Epidermal melanocyte (primary cell): ENCODE results near the gene FCN1.

ENCODE experiments used
- DNase-seq: peaks from one replicate; pipeline ENCODE4 v3.0.0; 2011; ENCODE audit warnings: low spot score; ENCODE audit not compliant: insufficient read length

The FCN1 gene

DNA sequence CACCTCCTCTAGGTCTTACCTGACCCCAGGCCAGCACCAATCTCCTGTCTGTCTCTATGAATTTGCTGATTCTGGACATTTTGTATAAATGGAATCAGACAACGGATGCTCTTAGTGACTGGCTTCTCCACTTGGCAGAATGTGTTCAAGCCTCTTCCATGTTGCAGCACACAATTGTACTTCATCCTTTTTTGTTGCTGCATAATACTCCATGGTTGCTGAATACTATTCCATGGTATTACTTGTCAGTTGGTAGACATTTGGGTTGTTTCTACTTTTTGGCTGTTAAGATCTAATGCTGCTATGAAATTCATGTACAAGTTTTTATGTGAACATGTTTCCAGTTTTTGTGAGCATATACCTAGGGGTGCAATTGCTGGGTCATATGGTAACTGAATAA lies 34.3 kb upstream of the FCN1 start:
- no peak for DNase-seq

DNA sequence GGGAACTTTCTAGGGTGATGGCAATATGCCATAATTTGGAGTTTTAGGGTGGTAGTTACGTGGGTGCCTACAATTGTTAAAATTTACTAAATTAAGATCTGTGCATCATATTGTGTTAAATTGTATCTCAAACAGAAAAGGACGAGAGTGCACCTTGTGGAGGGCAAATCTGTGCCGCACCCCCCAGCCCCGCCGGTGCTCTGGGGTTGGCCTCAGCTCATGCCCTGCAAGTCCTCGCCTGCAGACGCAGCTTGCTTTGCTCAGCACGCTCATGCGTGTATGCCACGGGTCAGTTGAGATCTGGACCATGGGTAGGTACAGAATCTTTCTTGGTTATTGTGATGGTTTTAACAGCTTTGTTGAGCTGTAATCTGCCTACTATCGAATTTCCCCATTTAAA lies 33.7 kb upstream of the FCN1 start:
- DNase-seq: no peak

DNA sequence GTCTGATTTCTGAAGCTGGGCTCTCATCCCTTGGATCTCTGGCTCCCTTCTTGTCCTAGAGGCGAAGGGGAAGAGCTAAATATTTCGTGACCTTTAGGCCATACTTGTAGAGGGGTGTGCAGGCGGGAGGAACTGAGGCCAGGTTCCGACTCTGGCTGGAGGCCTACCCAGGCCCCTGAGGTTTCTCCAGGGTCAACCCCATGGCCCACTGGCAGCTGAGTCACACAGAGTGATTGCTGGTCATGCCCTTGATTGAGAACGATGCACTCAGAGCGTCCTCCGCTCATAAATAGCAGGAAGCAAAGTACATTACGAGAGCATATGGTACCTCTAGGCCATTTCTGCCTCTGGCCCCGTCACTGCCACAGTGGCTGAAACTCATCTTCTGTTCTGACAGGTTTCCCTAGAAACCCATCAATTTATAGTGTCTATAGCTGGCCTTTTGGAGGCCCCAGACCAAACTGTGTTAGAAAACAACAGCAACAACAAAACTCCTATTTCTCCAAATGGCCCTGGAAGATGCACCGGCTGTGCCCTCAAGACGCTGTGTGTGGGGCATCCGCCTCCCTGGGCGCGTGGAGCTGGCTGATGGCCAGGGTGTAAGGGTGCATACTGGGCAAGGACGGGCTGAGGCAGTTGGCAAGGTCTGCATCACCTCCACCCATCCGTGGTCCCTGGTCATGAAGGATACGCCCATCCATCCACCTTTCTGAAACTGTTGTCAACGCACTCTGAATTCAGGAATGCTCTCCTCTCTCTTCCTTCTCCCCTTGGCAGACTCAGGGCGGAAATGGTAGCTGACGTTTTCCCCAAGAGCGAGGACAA lies 32.9 kb upstream of the FCN1 start:
- no peak for DNase-seq

DNA sequence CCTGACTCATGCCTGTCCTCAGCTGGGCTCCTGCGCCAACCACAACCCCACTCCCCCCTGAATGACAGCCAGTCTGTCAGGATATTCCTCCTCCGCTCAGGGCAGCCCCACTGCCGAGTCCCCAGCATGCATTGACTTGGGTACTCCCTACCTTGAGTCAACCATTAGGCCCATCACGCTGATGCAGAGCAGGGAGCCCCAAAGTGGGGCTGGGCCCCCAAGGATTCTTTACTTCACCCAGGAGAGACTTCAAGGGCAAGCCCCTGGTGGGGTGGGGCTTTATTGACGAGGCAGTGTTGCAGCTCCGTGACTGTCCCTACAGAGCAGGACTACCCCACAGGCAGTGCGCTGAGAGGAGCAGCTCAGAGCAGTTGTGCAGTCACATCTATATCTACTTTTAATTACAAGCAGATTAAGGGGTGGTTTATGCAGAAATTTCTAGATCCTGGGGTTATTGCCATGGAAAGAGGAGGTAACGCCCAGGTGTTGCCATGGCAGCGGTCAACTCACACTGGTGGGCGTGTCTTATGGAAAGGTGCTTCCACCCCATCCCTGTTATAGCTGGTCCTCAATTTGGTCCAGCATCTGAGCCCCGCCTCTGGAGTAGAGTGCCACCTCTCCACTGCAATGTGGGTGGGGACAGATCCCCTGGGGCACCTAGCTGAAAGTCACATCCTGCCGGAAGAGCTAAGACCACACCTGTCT lies 32.1 kb upstream of the FCN1 start:
- no peak for DNase-seq

DNA sequence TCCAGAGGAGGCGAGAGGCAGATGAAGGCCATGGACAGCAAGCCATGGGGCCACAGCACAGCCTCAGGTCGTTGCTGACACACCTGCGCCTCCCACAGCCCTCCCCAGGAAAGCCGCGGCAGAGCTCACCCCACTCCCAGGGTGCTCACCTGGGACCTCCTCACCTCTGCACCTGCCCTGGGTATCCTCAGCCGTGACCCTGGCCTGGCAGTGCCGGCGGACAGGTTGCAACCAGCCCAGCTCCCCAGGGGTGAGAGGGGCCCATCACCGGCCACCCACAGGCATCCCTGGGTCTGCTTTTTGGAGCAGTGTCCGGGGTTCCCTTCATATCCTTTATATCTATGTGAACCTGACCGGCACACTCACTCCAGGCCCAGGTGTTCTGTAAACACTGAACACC lies 30.4 kb upstream of the FCN1 start:
- no peak for DNase-seq

DNA sequence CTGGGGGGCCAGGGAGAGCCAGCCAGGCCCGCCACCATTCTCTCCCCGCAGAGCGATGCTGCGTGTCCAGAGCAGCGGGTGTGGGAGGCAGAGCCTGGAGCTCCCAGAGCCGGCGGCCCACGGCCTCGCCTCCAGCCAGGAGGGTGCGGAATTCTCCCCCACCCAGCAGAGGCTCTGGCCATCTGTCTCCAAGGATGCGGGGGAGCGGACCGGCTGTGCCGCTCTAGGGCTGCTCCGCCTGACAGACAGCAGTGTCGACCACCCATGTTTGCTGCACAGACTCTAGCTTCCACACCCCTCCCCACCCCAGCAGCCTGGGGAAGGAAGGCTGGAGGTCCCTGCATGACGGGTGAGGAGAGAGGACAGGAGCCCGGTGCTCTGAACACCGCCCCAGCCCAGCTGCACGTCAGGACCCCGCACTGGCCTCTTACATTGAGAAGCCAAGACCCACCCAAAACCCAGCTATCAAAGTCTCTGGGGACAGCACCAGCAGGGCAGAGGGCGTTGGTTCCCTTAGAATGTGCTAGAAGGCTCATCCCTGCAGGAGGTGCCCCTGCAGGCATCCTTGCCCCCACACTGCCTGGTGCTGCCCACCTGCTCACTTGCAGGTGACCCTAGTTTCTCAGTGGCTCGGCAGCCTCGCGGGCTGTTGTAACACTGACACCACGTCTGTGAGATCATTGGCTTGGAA lies 29.7 kb upstream of the FCN1 start:
- DNase-seq: no peak

DNA sequence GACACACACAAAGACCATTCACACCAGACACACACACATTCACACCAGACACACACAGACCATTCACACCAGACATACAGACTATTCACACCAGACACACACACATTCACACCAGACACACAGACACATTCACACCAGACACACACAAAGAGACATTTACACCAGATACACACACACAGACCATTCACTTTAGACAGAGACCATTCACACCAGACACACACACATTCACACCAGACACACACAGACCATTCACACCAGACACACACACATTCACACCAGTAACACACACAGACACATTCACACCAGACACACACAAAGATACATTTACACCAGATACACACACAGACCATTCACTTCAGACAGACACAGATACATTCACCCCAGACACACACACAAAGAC lies 29.0 kb upstream of the FCN1 start:
- no peak for DNase-seq

DNA sequence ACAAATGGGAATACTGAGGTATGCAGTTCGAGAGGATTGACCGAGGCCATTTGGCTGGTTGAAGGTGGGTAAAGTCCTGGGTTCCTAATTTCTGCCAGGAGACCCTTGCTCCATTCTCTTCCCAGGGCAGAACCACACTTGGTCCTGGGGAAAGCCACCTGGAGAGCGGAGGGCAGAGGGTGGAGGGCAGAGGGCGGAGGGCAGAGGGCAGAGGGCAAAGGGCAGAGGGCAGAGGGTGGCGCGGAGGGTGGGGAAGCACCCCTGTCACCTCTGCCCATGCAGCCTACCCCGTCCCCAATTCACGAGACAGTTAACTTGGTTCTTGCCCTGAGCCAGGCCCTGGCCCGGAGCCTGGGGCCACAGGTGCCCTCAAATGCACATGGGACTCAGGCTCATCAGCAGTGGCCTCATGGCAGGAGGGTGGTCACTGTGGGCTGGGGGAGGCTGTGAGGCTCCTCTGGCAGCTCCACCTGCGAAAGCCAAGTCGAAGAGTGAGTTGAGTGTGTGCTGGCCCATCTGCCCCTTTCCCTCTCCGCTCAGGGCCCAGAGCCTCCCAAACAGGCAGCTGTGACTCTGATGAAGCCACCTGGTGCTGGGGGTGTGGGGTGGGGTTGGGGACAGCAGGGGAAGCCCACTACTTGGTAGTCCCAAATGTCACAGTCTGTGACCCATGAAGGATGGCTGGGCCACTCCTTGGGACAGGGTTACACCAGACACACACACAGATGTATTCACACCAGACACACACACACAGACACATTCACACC lies 28.0 kb upstream of the FCN1 start:
- DNase-seq: no peak

DNA sequence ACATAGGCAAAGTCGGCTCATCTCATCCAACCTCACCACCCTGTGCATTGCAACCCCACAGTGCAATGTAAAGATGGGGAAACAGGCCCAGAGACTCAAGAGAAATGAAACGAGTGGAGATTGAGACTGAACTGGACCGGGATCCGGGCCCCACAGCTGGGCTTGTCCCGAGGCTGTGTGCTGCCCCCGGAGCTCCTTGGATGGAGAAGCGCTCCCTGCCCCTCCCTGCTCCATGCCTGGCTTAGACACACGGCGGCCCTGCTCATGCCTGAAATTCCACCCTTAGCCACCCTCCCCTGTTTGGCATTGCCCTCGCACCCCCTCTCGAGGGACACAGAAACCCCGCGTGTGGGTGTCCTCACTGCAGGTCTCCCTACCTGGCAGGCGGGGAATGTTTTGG lies 27.2 kb upstream of the FCN1 start:
- no peak for DNase-seq

DNA sequence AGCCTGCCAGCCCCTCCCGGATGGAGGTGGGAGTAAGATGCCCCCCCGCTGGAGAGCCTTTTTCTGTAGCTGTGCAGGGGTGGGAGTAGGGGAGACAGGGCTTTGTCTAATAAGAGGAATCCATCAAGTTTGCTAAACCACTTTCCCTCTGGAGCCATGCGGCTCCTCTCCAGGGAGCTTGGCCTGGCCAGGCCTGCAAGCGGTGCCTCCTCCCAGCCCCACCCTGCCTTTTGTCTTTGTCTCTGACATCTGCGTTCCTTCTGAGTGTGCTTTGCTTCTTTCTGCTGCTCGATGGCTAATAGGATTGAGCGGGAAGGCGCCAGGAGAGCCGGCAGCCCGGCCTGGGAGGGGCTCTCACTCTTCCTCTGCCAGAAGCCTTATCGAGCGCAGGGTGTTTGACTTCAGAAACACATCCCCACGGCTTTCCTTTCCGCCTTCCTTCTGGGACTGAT lies 26.7 kb upstream of the FCN1 start:
- no peak for DNase-seq

DNA sequence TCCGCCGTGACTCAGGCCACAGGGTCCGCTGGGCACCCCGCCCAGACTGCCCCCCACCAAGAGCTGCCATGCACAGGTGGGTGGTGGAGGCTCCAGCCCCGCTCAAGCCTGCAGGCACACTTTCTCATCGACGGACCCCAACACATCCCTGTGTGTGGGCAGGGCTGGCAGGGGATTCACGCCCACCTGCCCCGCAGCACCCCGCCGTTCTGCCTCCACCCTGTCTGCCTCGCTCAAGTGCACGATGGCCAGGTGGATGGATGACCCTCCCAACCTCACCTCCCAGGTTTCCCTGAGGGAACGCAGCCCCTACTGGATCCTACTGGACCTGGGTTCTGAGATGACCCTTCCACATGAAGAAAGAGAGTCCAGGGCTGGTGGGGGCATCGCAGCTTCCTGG lies 26.1 kb upstream of the FCN1 start:
- DNase-seq: no peak

DNA sequence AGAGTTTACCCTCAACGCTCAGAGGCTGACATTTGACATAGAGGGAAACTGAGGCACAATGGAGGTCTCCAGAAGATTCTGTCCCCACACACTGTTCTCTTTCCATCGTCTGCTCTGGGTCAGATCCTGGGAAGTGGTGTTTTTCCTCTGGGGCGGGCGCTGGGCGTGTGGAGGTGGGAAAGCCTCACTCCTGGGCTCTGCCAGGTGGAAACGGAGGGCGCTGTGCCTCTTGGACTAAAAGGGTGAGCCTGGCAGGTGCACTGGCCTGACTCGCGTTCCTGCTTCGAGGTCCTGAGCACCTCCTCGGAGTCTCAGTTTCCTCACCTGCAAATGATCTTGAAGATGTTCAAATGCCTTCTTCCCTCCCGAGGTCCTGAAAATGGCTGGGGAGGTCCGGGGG lies 25.7 kb upstream of the FCN1 start:
- no peak for DNase-seq

DNA sequence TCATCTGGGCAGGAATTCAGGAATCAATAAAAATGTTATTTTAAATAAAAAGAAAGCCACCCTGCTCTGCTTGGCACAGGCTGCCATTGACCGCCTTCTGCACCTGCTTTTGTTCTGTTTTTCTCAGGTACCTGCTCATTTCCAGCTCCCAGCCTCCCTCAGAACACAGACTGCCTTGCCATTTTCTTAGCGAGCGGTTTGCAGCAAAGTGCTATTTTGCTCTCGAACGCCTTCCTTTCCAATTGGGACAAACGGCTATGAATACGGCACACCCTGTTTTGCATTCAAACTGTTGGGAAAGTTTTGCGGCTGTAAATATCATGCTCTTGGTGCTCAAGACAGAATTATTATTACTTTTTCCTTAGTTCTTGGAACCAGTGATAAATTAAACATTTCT lies 25.1 kb upstream of the FCN1 start:
- no peak for DNase-seq

DNA sequence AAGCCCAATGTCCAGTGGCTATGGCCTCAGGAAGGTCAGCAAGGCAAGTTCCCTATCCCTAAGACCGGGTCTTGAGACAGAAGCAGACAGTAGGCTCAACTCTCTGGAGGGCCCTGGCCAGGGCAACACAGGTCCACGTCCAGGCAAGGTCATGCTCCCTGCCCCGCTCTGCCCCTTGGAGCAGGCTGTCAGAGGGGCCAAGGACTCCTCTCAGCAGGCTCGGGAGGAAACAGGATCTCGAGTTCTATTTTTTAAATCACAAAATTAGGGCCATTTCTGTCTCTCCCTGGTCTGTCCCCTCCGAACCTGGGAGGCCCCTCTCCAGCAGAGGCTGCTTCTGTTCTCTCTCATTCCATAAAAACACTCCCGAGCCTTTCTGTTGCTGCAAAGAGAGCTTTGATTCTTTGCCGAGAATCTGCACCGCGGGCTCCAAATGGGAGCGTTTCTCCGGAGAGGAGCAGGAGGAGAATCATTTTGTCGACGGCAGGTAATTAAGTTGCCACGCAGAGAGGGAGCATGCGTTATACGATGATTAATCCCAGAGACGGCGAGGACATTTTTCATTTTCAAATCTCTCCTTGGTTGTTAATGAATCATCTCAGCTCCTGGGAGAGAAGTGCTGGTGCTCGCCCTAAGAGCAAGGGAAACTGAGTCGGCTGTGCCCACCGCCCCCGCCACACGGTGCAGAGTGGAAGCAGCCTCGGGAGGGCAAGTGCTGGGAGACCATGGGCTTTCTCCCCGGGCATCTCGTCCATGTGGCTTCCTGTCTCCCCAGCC lies 24.5 kb upstream of the FCN1 start:
- DNase-seq: no peak

DNA sequence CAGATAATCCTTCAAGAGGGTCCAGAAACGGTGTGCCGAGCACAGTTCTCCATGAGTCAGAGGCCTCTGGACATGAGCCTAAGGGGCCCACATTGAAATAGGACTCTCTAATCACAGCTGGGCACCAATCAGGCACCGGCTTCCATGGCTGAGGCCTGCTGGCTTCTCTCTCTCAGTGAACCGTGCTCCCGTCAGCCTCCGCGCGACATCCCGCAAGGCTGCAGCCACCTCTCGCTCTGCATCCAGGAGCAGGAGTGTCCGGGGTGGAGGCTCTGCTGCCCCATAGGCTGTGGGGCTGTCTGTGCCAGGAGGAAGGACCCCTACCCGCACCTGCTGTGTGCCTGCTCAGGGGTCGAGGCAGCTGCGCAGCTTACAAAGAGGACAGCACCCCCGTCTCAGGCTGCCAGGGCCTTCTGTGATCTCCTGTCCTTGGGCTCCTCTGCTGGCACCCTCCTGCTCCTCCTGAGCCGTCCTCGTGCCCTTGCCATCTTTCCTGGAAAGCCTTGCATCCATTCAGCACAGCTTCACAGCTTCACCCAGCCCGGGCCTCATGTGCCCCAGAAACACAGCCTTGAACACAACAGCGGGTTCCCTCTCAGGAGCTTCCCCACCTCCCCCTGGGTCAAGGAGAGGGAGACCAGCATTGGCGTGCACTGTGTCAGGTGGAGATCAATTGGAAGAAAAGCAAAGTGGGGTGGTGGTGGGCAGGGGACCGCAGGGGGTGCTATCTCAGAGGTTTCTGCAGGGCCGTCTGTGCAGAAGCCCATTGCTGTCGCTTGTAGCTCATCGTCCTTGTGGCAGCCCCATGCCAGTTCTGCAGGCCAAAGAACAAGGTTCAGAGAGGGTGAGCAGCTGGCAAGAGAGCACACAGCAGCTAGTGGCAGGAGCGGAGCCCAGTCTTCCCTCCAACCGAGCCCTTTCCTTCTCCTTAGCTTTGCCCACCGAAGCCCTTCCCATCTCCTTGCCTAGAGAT lies 22.8 kb upstream of the FCN1 start:
- no peak for DNase-seq

DNA sequence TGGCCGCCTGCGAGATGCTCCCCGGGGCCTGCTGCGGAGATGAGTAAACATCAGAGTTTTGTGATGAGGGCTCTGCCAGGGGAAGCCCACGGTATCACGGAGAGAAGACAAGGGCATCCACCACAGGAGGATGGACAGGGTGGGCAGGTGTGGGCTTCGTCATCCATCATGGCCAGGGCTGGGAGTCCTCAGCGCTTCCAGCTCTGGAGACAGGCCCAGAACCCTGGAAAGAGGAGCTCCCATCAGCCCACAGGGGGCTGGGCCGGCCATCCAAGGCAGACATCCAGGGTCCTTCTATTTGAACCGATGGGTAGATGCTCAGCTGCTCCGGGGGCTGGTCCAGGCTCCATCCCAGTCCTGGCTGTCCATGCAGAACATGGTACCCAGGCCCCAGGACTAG lies 22.1 kb upstream of the FCN1 start:
- DNase-seq: no peak

DNA sequence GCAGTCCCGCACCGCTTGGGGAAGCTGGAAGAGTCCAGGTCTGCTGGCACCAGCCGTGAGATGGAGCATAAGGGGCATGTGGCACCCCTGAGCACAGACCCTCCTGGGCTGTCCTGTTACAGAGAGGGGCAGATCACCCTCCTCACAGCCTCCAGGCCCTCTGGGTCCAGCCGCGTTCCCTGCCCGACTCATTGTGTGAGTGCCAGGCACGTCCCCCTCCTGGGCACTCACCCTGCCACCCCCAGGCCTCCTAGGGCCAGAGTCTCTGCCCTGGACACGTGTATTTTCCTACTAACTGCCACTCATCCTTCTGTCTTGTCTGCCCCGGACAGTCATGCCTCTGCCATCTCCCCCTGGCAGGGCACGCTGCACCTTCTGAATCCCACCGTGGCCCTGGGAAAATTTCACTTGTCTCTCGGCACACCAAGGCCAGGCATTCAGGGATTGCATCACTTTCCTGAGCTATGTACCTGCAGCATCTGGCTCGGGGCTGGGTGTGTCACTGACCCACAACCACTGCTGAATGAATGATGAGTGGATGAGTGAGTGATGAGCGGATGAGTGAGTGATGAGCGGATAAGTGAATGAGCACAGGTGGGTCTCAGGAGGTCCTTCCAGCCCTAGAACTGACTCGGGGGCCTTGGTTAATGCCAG lies 21.5 kb upstream of the FCN1 start:
- no peak for DNase-seq

DNA sequence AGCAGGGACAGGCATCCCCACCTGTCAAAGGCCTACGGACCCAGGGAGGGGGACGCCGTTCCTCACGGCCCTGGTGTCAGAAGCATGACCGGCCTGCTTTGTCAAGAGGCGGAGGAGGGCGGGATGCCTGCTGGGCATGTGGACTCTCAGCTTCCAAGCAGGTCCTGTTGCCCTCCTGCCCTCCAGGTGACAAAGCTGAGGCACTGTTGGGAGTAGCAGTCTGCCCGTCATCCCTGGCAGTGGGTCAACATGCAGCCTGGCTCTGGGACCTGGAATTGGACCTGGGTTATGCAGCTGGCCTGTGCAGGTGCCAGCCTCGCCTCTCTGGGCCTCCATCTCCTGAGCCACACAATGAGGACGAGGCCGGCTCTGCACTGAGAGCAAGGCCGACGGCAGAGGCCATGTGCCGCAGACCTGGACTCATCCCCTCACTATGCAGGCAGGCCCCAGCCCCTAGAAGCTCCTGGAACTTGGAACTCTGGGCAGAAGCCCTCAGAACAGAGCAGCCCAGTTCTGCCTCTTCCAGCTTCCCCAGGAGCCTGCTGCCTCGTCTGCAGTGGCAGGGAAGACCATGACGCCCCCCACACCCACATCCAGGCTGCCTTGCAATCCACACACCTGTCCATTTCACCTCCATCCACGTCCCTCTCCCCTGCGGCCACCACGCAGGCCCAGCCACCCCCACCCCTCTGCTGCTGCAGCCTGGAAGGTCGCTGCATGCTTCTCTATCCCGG lies 20.8 kb upstream of the FCN1 start:
- no peak for DNase-seq
